Astrocyte of the cerebellum (primary cell): ENCODE measurements around the gene FLII.
A peak's percentile ranks its signal among the peaks of the same experiment; 100 is the strongest.

ENCODE experiments used
- DNase-seq: peaks from one replicate; pipeline ENCODE4 v3.0.0-alpha.2; 2011; ENCODE audit warnings: low read depth
- H3K4me3 ChIP-seq: 2 replicates; pipeline ENCODE4 v1.5.1; 2011; ENCODE audit warnings: mild to moderate bottlenecking, low read depth, low read length, moderate library complexity
- in situ Hi-C: cut with HindIII; loops from 2 replicates; pipeline ENCODE4 v1.10.0; 2017; ENCODE audit warnings: low sequenced_read_pairs
- TF ChIP-seq, protein P1 (sequence below): IDR thresholded peaks from 2 replicates; pipeline ENCODE4 v1.5.1; 2012; ENCODE audit warnings: low read length, low read depth, moderate library complexity, mild to moderate bottlenecking; ENCODE audit errors: missing control alignments

FLII gene

GRCh38 chr17:18229254-18229653 is 29.3 kb downstream of the FLII start:
- no peak for DNase-seq
- TF ChIP-seq, protein P1, sequence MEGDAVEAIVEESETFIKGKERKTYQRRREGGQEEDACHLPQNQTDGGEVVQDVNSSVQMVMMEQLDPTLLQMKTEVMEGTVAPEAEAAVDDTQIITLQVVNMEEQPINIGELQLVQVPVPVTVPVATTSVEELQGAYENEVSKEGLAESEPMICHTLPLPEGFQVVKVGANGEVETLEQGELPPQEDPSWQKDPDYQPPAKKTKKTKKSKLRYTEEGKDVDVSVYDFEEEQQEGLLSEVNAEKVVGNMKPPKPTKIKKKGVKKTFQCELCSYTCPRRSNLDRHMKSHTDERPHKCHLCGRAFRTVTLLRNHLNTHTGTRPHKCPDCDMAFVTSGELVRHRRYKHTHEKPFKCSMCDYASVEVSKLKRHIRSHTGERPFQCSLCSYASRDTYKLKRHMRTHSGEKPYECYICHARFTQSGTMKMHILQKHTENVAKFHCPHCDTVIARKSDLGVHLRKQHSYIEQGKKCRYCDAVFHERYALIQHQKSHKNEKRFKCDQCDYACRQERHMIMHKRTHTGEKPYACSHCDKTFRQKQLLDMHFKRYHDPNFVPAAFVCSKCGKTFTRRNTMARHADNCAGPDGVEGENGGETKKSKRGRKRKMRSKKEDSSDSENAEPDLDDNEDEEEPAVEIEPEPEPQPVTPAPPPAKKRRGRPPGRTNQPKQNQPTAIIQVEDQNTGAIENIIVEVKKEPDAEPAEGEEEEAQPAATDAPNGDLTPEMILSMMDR: no peak
- H3K4me3 ChIP-seq: no peak overlapping the region
- in situ Hi-C loops: no loop called here

DNA sequence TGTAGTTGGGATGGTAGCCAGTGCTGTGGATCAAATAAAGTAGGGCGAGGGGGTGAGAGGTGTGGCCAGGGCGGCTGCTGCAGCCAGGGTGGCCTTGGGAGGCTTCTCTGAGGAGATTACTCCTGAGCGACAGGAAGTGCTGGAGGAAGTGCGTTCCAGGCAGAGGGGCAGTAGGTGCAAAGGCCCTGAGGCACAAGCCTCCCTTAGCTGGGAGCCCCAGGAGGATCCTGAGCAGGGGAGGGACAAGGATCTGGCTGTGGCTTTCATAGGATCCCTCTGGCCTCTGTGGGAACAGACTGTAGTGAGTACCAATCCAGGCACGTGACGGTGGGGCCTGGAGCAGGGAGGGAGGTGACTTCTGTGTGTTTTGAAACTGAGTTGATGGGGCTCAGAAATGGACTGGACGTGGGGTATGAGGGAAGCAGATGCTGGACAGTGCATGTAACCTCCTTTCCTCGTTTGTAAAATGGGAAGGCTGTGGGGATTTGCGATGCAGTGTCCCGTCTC is 30.3 kb downstream of the FLII start:
- TF ChIP-seq, protein P1: no peak
- H3K4me3 ChIP-seq: no peak overlapping the region
- DNase-seq: no peak
- in situ Hi-C loops: no loop called here

GRCh38 chr17:18227635-18228034 is 30.9 kb downstream of the FLII start:
- TF ChIP-seq, protein P1: no peak
- no peak overlapping the region for H3K4me3 ChIP-seq
- DNase-seq: no peak
- in situ Hi-C loops: no loop called here

DNA sequence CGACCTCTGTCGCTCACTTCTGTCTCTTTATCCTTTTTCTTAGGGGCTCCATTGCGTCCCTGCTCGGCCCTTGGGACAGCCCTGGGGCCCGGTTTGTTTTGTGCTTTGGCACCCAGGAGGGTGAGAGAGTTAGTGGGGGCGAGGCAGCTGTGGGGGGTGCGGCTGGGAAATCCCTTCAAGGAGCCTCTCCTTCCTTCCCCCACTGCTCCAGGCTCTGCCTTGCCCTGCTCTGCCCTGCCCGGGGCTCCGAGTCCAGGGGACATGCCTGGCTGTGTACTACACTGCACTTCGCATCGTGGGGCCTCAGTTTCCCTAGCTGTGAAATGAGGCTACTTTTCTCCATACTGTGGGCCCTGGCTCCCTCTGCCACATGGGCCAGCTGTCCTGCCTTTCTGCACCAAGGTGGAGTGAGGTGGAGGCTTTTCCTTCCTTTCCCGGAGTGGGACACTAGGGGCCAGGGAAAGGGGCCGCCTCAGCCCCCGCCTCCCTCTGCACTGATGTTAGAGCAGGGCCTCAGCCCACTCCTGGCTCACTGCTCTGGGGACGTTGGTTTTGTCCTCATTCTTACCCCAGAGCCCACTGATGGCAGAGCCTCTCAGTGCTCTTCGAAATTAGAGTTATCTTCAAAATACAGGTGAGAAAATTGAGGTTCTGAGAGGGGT is 32.1 kb downstream of the FLII start:
- no peak for DNase-seq
- TF ChIP-seq, protein P1: no peak
- in situ Hi-C loops: no loop called here
- H3K4me3 ChIP-seq: peak overlapping the region; percentile 77

- TF ChIP-seq, protein P1: no peak
- peak overlapping the region; percentile 77 for H3K4me3 ChIP-seq
- DNase-seq: no peak
- in situ Hi-C loops: no loop called here
Measured at GRCh38 chr17:18225642-18226283, 32.8 kb downstream of the FLII start.

GRCh38 chr17:18225121-18225641 is 33.4 kb downstream of the FLII start, which contains the start of gene LLGL1:
LLGL1 (plus strand) TSS chr17:18225635; CDS start chr17:18225683, 48 bp downstream.
- in situ Hi-C loops: no loop called here
- H3K4me3 ChIP-seq: peak within 1 kb of the TSS; percentile 77
- peak; percentile 83 for DNase-seq
- TF ChIP-seq, protein P1: no peak
